ENCODE data around the gene ZNF772.
"Not testable (repeated sequence)": the region's sequence is repeated elsewhere in the genome, so short reads cannot be mapped to it uniquely, and the experiment has no call there.

Gene ZNF772

GRCh38 chr19:57477191-57478008, at the start of gene ZNF772:
Gene ZNF772, minus strand, starts transcription at chr19:57477566. Its CDS starts 257 bp downstream, at chr19:57477309.
- H3K4me2 ChIP-seq (ENCODE audit: low read length) = peak within 1 kb of the TSS; percentile 77
- TF ChIP-seq, protein P1, sequence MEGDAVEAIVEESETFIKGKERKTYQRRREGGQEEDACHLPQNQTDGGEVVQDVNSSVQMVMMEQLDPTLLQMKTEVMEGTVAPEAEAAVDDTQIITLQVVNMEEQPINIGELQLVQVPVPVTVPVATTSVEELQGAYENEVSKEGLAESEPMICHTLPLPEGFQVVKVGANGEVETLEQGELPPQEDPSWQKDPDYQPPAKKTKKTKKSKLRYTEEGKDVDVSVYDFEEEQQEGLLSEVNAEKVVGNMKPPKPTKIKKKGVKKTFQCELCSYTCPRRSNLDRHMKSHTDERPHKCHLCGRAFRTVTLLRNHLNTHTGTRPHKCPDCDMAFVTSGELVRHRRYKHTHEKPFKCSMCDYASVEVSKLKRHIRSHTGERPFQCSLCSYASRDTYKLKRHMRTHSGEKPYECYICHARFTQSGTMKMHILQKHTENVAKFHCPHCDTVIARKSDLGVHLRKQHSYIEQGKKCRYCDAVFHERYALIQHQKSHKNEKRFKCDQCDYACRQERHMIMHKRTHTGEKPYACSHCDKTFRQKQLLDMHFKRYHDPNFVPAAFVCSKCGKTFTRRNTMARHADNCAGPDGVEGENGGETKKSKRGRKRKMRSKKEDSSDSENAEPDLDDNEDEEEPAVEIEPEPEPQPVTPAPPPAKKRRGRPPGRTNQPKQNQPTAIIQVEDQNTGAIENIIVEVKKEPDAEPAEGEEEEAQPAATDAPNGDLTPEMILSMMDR (IDR thresholded peaks at IDR 0.05; ENCODE audit: low read depth, low read length) = peak; percentile 44
- TF ChIP-seq EZH2phosphoT487 (IDR thresholded peaks at IDR 0.05; ENCODE audit: low read depth) = no peak
- H3K4me3 ChIP-seq (ENCODE audit: low read length) = peak within 1 kb of the TSS; percentile 81
- H3K36me3 ChIP-seq (replicated peaks; ENCODE audit: low read depth, low read length) = peaks cover 45% of the 10 kb centered on the region
- peaks cover 30% of the 10 kb centered on the region for H3K9me3 ChIP-seq (ENCODE audit: insufficient read depth, low read length)
- peaks cover 10% of the 10 kb centered on the region; the same call in 1 of the 2 replicates for H3K4me1 ChIP-seq (ENCODE audit: low read length)
- no peaks in the 10 kb centered on the region for H4K20me1 ChIP-seq (ENCODE audit: insufficient read depth, low read length)
- no peaks in the 10 kb centered on the region for H3K27me3 ChIP-seq (ENCODE audit: low read depth, low read length)
- H3K27ac ChIP-seq (ENCODE audit: low read length) = peak within 1 kb of the TSS; percentile 10; the same call in 1 of the 2 replicates
- peak within 1 kb of the TSS; percentile 77 for H3K9ac ChIP-seq (ENCODE audit: low read length)
- peaks cover 17% of the 10 kb centered on the region for H3K79me2 ChIP-seq (ENCODE audit: low read length)
- H2AFZ ChIP-seq (ENCODE audit: low read depth, low read length) = peak within 1 kb of the TSS; percentile 99

- peaks cover 48% of the 10 kb centered on the region for H3K36me3 ChIP-seq (replicated peaks; ENCODE audit: low read depth, low read length)
- peaks cover 23% of the 10 kb centered on the region for H3K9me3 ChIP-seq (ENCODE audit: insufficient read depth, low read length)
- not testable (repeated sequence) for H3K4me3 ChIP-seq (ENCODE audit: low read length); H3K79me2 ChIP-seq (ENCODE audit: low read length); H3K27me3 ChIP-seq (ENCODE audit: low read depth, low read length); H4K20me1 ChIP-seq (ENCODE audit: insufficient read depth, low read length); H3K9ac ChIP-seq (ENCODE audit: low read length); H3K27ac ChIP-seq (ENCODE audit: low read length); H3K4me2 ChIP-seq (ENCODE audit: low read length); H2AFZ ChIP-seq (ENCODE audit: low read depth, low read length); H3K4me1 ChIP-seq (ENCODE audit: low read length)
Measured at GRCh38 chr19:57518021-57518420, 40.7 kb upstream of the ZNF772 start.

DNA sequence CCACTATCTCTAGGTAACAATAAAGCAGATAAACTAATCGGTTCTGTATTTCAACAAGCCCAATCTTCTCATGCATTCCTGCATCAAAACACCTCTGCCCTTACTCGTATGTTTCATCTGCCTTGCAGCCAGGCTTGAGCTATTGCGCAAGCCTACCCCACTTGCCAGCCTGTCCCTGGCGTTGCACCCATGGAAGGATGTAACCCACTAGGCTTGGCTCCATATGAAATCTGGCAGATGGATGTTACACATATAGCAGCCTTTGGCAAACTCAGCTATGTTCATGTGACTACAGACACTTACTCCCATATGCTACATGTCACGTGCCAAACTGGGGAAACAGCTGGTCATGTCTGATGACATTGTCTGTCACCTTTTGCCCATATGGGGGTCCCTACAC, 37.9 kb upstream of the ZNF772 start:
- Histone ChIP-seq H3K27me3 (ENCODE audit: low read depth, low read length) (no peaks in the 10 kb centered on the region), H3K4me3 (ENCODE audit: low read length) (no peak overlapping the region), H3K36me3 (replicated peaks; ENCODE audit: low read depth, low read length) (peaks cover 55% of the 10 kb centered on the region), H3K27ac (ENCODE audit: low read length) (no peak overlapping the region), H3K4me2 (ENCODE audit: low read length) (no peak overlapping the region), H3K4me1 (ENCODE audit: low read length) (no peaks in the 10 kb centered on the region), H3K9me3 (ENCODE audit: insufficient read depth, low read length) (peaks cover 27% of the 10 kb centered on the region), H3K9ac (ENCODE audit: low read length) (no peak overlapping the region), H2AFZ (ENCODE audit: low read depth, low read length) (no peak overlapping the region), H4K20me1 (ENCODE audit: insufficient read depth, low read length) (no peaks in the 10 kb centered on the region), H3K79me2 (ENCODE audit: low read length) (no peaks in the 10 kb centered on the region)
- no peak for TF ChIP-seq EZH2phosphoT487 (IDR thresholded peaks at IDR 0.05; ENCODE audit: low read depth)
- TF ChIP-seq, protein P1 (IDR thresholded peaks at IDR 0.05; ENCODE audit: low read depth, low read length) = no peak

DNA sequence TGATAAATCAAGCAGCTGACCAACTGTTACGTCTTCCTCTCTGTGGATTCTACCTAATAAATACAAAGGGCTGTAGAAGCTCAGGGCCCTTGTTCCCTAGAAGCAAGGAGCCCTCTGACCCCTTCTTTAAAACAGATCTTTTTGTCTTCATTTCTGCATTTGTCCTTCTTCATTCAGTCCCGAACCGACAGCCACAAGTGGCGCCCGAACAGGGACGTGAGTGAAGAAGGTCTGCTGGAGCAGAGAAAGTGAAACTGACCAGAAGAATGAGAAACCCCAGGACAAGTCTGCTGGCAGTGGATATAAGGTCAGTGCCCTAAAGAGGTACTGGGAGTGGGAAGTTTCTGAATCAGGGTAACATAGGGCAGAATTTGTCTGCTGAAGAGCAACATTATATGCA, 35.5 kb upstream of the ZNF772 start:
- TF ChIP-seq, protein P1 (IDR thresholded peaks at IDR 0.05; ENCODE audit: low read depth, low read length) = no peak
- no peak for TF ChIP-seq EZH2phosphoT487 (IDR thresholded peaks at IDR 0.05; ENCODE audit: low read depth)
- H3K27me3 ChIP-seq (ENCODE audit: low read depth, low read length) = no peaks in the 10 kb centered on the region
- H3K9ac ChIP-seq (ENCODE audit: low read length) = no peak overlapping the region
- H3K36me3 ChIP-seq (replicated peaks; ENCODE audit: low read depth, low read length) = peaks cover 75% of the 10 kb centered on the region
- H3K4me1 ChIP-seq (ENCODE audit: low read length) = no peaks in the 10 kb centered on the region
- H2AFZ ChIP-seq (ENCODE audit: low read depth, low read length) = no peak overlapping the region
- H3K4me3 ChIP-seq (ENCODE audit: low read length) = no peak overlapping the region
- H4K20me1 ChIP-seq (ENCODE audit: insufficient read depth, low read length) = no peaks in the 10 kb centered on the region
- no peak overlapping the region for H3K4me2 ChIP-seq (ENCODE audit: low read length)
- peaks cover 40% of the 10 kb centered on the region for H3K9me3 ChIP-seq (ENCODE audit: insufficient read depth, low read length)
- no peaks in the 10 kb centered on the region for H3K79me2 ChIP-seq (ENCODE audit: low read length)
- no peak overlapping the region for H3K27ac ChIP-seq (ENCODE audit: low read length)

All from OCI-LY3 (cell line).